NK-92 treated with Interleukin-12 subunit alpha and Interleukin-12 subunit beta, amount 100 ng/mL, for 24 hours (cell line): ENCODE measurements around the gene FMN1.

Source experiments
- DNase-seq: peaks from one replicate; lab custom pipeline; 2025; lab: John Stamatoyannopoulos, UW

Gene FMN1

DNA sequence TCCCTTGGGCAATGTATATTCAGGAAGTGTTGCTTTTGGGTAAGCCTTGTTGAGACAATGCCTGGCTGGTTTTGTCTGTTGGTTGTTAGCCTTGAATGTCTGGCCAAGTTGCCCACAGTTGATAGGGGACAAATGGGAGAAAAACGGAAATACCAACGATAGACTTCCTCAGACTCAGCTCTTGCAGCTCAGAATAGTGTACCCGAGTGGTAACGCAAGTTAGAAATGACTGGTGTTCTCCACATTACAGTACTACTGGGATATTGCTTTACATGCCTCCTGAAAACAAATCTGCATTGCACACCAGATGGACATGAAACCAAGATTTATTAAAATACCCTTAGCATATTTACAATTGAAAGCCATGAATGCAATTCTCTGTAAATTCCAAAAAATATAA lies 429.3 kb downstream of the FMN1 start:
- DNase-seq: no peak

DNA sequence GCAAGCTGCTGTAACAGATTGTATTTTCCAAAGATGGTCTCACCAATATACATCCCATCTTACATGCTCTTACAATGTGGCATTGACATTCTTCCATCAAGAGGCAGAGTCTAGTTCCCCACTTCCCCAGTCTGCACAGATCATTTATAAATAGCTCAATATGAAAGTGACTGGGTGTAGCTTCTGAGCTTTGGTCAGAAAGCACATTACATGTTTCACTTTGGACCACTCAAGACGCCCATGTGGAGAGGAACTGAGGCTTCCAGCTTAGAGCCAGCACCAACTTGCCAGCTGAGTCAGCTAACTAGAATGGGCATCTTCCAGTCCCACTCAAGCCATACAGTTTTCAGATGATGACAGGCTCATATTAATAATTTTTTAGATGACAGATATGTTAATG lies 431.2 kb downstream of the FMN1 start:
- DNase-seq: no peak

DNA sequence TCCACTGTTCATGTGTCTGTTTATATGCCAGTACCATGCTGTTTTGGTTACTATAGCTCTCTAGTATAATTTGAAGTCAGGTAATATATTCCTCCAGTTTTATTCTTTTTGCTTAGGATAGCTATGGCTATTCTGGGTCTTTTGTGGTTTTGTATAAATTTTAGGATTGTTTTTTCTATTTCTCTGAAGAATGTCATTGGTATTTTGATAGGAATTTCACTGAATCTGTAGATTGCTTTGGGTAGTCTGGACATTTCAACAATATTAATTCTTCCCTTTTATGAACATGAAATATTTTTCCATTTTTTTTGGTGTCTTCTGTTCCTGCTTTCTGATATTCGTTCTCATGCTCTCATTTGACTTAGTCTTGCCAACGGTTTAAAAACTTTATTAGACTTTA lies 437.1 kb downstream of the FMN1 start:
- DNase-seq: no peak

DNA sequence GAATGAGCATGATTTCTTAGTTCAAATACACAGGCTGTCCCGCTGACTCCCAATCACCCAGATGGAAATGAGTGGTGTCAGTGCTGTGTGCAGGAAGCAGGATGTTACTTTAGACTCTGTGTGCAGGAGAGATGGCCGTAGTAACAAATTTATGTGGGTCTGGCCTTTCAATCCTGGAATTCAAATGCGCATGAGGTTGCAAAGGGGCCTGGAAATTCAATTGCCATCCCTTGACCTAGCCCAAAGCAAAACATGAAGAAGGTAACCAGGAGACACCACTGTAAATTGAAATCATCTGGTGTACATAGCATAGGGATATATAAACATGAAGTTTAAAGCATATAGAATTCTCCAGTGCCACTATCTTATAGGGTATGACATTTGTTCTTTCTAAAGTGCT lies 443.5 kb downstream of the FMN1 start:
- DNase-seq: no peak

DNA sequence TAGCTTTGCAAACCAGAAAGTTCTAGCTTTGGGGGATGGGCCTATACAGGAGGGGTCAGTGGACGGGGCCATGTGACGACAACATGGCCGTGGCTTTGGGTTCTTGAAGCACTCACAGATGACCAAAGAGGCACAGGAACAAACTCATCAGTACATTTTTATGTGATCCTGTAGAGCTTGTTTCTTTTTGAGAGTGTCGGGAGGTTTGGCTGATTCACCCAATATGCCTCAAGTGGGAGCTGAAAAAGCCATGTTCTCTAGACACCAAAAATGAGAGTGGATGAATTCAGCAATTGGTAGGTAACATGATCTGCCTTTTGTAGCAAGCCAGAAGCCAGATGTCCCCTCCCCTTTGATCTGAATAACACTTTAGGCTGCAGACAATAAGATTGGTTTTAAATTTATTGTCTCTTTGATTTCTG lies 446.6 kb downstream of the FMN1 start:
- no peak for DNase-seq

DNA sequence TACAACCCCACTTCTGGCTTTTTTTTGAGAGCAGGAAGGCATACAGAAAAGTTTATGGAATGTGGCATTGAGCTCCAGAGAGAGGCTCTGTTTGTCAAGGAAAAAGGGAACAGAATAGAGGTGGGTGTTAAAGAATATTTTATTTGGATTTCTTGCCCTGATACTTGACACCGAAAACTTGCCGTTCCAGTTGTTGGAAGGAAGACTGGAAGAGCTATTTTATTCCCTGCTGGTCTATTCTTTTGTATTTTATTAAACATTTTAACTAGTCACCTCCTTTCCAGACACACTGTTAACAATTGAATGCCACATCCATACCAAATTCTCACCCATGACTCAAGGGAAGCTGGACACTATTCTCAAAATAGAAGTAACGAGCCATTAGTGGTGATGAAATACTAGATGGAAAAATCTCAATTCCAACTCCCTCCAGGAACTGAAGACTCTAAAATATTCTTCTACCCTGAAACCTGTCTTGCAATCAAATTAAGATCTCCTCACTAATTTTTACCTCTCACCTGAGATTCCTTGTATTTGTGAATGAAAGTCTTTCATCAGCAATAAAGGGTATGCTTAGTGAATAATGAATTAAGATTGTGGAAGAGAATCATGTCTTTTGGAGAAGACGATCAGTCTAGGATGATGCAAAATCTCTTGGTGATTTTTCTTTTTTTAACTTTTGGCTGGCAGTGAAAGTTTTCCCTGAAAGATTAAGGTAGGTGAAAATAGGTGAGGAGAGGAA lies 448.2 kb downstream of the FMN1 start:
- DNase-seq: no peak

DNA sequence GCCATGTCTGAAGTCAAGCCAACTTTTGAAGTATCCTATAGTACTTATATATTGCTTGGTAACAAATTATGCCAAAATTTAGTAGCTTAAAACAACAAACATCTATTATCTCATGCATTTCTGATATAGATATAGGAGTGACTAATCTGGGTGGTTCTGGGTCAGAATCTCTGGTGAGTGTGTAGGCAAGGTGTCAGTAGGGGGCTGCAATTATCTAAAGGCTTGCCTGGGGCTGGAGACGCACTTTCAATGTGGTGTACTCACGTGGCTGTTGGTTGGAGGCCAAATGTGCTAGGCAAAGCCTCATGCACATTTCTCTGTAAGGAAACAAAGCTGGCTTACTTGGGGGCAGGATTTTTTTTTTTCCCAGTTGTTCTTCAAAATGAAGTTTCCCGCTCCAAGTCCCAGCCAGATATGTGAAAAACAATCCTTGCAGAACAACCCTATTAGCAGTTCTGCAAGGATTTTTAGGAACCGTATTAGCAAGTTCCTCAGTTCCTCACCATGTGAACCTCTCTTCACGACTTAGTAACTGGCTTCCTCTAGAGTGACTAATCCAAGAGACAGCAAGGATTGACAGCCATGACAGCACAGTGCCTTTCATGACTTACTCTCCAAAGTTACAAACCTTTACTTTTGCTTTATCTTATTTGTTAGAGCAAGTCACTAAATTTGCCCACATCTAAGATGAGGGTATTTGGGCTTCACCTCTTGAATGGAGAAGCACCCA lies 450.9 kb downstream of the FMN1 start:
- no peak for DNase-seq

DNA sequence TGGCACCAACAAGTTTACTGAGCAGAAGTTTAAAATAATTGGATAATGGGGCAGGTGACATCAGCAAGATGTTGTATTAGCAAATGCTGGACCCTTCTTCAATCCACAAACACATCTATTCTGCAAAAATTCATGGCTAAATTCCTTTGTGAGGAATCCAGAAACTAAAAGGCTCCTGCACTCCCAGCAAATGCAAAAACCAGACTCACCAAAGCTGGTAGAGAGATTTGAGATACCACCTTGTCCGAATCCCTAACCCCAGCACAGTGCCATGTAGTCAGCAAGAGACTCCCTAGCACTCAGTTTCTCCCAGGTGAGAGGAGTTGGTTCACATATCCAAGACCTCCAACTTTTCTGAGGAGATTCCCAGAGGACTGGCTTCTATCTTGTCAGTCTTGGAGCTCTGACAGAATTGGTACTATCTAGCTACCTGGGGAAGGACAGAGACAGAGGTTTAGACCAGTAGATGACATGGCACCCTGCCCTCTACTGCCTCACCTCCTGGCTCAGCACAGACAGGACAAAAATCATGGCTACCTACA lies 454.9 kb downstream of the FMN1 start:
- DNase-seq: no peak

DNA sequence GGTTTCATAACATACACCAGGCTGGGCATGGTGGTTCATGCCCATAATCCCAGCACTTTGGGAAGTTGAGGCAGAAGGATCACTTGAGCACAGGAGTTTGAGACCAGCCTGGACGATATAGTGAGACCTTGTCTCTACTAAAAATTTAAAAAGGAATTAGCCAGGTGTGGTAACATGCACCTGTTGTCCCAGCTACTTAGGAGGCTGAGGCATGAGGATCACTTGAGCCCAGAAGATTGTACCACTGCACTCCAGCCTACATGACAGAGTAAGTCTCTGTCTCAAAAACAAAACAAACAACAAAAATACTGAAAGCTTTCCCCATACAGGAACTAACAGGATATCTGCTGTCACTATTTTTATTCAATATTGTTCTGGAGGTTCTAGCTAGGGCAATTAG lies 455.8 kb downstream of the FMN1 start:
- DNase-seq: no peak

DNA sequence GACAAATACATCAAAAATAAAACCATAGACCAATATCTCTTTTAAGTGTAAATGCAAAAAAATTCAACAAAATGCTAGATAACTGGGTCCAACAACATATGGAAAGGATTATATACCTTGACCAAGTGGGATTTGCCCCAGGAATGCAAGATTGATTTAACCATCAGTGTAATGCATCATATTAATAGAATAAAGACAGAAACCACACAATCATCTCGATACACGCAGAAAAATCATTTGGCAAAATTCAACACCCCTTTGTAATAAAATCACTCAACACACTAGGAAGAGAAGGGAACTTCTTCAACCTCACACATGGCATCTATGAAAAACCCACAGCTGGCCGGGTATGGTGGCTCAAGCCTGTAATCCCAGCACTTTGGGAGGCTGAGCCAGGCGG lies 457.2 kb downstream of the FMN1 start:
- DNase-seq: no peak

DNA sequence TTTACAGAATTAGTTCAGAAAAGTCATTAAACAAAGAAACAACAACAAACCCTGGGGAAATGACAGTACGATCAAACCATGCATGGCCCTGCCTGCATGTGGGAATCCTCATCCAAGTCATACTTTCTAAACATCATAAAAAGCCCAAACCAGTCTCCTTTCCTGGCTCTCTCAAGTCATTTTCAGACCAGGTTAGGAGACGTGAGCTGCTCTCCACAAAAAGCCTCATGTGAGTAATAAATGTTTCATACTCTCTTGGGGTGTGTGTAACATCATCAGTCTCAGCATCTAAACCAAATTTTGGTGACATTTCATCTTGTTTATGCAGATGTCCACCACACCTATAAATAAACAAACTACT lies 457.8 kb downstream of the FMN1 start:
- DNase-seq: no peak

DNA sequence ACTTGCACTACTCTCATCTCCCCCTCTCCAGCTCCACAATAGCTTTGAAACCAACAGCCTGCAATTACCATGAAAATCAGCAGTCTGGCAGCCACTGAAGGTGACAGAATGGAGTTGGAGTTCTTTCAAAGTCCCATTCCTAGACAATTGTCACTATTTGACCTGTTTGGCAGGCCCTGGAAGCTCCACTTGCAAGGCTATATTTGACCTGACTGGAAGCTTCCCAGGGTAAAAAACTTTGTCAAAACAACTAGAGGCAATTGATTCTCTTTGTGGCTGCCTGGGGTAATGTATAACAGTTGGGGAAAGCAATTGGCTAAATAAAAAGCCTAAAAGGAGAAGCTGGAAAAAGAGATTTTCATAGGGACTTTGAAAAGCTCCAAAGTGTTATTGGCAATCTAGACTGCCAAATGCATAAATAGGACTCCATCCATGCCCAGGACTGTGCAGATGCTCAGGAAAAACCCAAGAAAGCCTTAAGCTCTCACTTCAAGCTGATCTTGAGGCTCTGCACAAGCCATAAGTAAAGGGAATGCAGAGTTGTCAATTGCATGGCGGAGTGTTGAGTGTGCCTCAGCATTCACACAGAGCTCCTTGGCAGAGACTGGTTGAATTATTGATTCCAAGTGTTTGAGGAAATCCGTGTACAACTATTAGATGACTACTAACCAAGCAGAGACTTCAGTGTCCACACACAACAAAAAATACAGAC lies 458.4 kb downstream of the FMN1 start:
- DNase-seq: no peak

DNA sequence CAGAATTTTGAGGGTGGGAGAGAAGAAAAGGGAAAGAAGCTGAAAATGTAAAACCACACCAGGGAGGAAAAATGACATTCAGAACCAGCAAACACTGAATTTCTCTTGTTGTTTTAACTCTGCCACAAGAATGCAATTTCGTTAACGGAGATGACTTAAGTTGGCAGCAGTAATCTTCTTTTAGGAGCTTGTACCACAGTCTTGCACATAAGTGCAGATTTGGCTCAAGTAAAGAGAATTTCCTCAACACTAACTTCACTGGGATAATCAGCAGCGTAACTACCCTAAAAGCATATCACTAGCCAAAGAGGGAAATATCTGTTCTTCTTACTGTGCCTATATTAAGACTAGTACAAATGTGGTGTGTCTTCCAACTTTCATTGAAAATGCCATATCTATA lies 461.2 kb downstream of the FMN1 start:
- no peak for DNase-seq

DNA sequence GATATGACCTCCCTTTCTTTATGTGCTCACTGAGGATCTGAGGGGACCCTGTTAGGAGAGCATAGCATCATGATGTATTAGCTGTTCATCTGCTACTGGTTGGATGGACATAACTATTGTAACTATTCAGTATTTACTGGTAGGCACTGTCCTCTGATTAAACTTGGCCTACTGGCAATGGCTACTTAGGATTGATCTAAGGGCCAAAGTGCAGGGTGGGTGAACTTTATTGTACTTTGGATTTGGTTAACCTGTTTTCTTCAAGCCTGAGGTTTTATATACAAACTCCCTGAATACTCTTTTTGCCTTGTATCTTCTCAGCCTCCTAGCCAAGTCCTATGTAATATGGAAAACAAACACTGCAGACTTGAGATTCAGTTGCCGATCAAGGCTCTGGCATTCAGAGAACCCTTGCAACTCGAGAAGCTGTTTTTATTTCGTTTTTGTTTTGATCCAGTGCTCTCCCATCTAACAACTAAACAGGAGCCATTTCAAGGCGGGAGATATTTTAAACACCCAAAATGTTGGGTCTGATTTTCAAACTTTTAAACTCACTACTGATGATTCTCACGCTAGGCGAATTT lies 461.8 kb downstream of the FMN1 start:
- DNase-seq: no peak

DNA sequence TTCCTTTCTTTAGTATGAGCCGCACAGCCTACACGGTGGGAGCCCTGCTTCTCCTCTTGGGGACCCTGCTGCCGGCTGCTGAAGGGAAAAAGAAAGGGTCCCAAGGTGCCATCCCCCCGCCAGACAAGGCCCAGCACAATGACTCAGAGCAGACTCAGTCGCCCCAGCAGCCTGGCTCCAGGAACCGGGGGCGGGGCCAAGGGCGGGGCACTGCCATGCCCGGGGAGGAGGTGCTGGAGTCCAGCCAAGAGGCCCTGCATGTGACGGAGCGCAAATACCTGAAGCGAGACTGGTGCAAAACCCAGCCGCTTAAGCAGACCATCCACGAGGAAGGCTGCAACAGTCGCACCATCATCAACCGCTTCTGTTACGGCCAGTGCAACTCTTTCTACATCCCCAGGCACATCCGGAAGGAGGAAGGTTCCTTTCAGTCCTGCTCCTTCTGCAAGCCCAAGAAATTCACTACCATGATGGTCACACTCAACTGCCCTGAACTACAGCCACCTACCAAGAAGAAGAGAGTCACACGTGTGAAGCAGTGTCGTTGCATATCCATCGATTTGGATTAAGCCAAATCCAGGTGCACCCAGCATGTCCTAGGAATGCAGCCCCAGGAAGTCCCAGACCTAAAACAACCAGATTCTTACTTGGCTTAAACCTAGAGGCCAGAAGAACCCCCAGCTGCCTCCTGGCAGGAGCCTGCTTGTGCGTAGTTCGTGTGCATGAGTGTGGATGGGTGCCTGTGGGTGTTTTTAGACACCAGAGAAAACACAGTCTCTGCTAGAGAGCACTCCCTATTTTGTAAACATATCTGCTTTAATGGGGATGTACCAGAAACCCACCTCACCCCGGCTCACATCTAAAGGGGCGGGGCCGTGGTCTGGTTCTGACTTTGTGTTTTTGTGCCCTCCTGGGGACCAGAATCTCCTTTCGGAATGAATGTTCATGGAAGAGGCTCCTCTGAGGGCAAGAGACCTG lies 463.5 kb downstream of the FMN1 start:
- no peak for DNase-seq

DNA sequence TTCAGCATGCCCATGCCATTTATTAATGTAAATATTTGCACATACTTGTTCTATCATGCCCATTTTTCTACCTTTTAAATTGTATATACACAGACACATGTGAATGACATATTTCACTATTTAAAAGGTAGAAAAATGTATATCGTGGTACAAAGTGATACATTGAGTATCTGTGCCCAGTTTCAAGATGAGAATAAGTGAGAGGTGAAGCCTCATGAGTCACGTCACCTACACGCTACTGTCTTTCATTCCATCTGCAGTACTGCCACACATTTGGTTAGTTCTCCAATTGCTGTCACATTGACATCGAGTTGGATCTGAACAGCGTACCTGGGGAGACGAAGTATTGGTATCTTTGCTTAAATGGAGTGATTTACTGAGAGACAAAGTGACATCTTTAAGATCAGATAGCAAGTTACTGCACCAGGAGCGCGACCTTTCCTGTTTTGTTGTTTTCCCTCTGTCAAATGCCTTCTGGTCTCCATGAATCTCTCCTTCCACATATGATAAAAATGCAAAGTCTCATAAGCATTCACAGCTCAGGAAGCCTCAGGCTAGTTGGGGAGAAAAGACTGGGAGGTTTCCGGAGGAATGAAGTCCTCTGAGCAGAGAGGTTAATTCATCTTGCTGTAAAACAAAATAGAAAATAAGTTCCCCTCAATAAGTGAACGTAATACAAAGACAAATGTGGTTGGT lies 464.7 kb downstream of the FMN1 start:
- DNase-seq: no peak

DNA sequence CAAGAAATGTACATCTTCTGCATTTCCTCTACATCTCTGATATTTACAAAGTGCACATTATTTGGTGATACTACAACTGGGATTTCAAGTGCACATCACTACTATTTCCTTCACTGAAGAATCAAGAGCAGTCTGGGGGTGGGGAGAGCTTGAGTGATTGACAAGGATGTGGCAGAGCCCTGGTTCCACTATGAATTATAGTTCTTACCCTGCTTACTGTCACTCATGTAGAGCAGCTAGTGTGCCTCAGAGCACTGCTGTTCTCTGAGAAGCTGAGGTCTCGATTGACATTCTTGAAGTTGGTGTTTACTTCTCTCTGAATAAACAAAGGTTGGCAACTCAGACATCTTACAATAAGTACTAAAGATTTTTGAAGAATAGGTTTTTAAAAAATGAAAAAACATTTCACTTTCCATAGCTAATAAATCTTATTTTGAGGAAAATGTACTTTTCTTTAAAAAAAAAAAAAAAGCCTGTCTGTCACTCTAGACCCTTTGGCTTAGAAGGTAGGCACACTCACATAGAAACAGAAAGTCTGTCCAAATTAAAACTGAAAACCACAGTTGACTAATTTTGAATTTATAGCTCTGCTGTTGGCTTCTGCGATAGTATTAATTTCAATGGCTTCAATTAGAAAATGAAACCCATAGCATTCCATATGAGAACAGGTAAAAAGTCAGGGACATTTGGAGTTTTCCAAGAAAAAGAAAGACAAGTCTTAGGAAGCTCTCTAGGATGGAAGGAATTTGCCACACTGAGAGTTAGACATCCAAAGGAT lies 471.2 kb downstream of the FMN1 start:
- DNase-seq: no peak

DNA sequence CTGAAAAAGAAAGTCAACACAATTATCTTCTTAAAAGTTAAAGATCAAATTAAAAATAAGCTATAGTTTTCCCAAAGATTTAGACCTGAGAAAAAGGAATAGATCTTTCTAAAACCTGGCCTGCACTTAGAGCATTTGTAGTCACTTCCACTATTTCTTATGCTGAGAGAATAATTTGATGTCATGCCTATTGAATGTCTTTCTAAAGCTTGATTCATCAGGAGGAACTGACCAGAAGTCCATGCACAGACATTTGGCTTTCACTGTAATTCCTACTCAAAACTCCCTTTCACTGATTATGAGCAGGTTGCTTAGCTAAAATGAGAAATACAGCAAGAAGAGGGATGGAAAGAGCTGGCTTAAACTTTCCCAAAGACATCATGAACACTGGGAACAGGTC lies 472.4 kb downstream of the FMN1 start:
- no peak for DNase-seq

DNA sequence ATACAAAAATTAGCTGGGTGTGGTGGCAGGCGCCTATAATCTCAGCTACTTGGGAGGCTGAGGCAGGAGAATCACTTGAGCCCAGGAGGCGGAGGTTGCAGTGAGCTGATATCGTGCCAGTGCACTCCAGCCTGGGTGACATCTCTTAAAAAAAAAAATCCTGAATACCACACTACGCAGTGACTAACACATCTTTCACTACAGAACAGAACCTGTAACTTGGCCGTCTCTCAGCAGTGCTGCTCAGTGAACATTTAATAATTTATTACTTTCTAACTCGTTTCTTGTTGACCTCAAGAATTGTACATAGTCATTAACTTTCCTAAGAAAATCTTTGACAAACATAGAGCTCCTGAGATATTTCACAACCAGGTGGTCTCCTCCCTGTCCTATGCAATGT lies 472.9 kb downstream of the FMN1 start:
- no peak for DNase-seq
